H9 (cell line): Measurements from ENCODE around the gene NTMT1. TPM values are rescaled to one million over a fixed set of nuclear protein-coding genes. Genes with fewer than 3 reads are reported as not detected.

ENCODE experiments used
- DNase-seq: peaks from one replicate; pipeline ENCODE4 v3.0.0-alpha.2; 2017
- H2AFZ ChIP-seq: one replicate; pipeline ENCODE4 v1.6.1; 2013; ENCODE audit warnings: mild to moderate bottlenecking, low read length, control low read depth, moderate library complexity
- H2AK5ac ChIP-seq: 2 replicates; pipeline ENCODE4 v1.6.1; 2013; ENCODE audit warnings: low read length, control low read depth, mixed read lengths; ENCODE audit not compliant: insufficient read length
- H2BK120ac ChIP-seq: one replicate; pipeline ENCODE4 v1.6.1; 2013; ENCODE audit warnings: low read depth, mild to moderate bottlenecking, low read length, control low read depth, inconsistent platforms; ENCODE audit not compliant: poor library complexity, severe bottlenecking
- H2BK12ac ChIP-seq: 2 replicates; pipeline ENCODE4 v1.6.1; 2013; ENCODE audit warnings: low read length, control low read depth, mixed read lengths, low read depth; ENCODE audit not compliant: insufficient read length
- H2BK15ac ChIP-seq: 2 replicates; pipeline ENCODE4 v1.6.1; 2013; ENCODE audit warnings: low read depth, low read length, control low read depth
- H2BK20ac ChIP-seq: one replicate; pipeline ENCODE4 v1.6.1; 2013; ENCODE audit warnings: low read depth, mild to moderate bottlenecking, low read length, control low read depth, inconsistent platforms; ENCODE audit not compliant: poor library complexity, severe bottlenecking
- H2BK5ac ChIP-seq: 2 replicates; pipeline ENCODE4 v1.6.1; 2013; ENCODE audit warnings: low read length, control low read depth, mixed read lengths; ENCODE audit not compliant: insufficient read length
- H3K14ac ChIP-seq: 2 replicates; pipeline ENCODE4 v1.6.1; 2013; ENCODE audit warnings: low read length, control low read depth; ENCODE audit not compliant: insufficient read depth
- H3K18ac ChIP-seq: 2 replicates; pipeline ENCODE4 v1.6.1; 2013; ENCODE audit warnings: low read depth, mild to moderate bottlenecking, mixed read lengths, low read length, control low read depth; ENCODE audit not compliant: insufficient read length
- H3K23ac ChIP-seq: 2 replicates; pipeline ENCODE4 v1.6.1; 2013; ENCODE audit warnings: low read length, control low read depth, mixed read lengths, low read depth; ENCODE audit not compliant: insufficient read length
- H3K23me2 ChIP-seq: 2 replicates; pipeline ENCODE4 v1.6.1; 2013; ENCODE audit warnings: low read depth, mild to moderate bottlenecking, mixed read lengths, low read length, control low read depth; ENCODE audit not compliant: insufficient read length, poor library complexity, severe bottlenecking
- H3K27ac ChIP-seq: 2 replicates; pipeline ENCODE4 v1.5.1; 2013; ENCODE audit warnings: low read length, control low read depth, mixed read lengths, low read depth; ENCODE audit not compliant: insufficient read length
- H3K27me3 ChIP-seq: 2 replicates; pipeline ENCODE4 v1.6.1; 2013; ENCODE audit warnings: low read length, control low read depth, inconsistent platforms; ENCODE audit not compliant: insufficient read depth
- H3K4ac ChIP-seq: 2 replicates; pipeline ENCODE4 v1.6.1; 2013; ENCODE audit warnings: low read depth, mild to moderate bottlenecking, control low read depth, inconsistent platforms, low read length, moderate library complexity
- H3K4me1 ChIP-seq: 2 replicates; pipeline ENCODE4 v1.6.1; 2013; ENCODE audit warnings: low read length, control low read depth, inconsistent platforms; ENCODE audit not compliant: insufficient read depth
- H3K4me2 ChIP-seq: 2 replicates; pipeline ENCODE4 v1.6.1; 2013; ENCODE audit warnings: low read length, control low read depth, mixed read lengths; ENCODE audit not compliant: insufficient read length, insufficient read depth
- H3K56ac ChIP-seq: 2 replicates; pipeline ENCODE4 v1.6.1; 2013; ENCODE audit warnings: low read depth, mild to moderate bottlenecking, mixed read lengths, low read length, control low read depth; ENCODE audit not compliant: insufficient read length
- H3K79me1 ChIP-seq: 2 replicates; pipeline ENCODE4 v1.6.1; 2013; ENCODE audit warnings: low read depth, mild to moderate bottlenecking, moderate library complexity, low read length, control low read depth, inconsistent platforms; ENCODE audit not compliant: insufficient read depth, poor library complexity, severe bottlenecking
- H3K79me2 ChIP-seq: 2 replicates; pipeline ENCODE4 v1.6.1; 2013; ENCODE audit warnings: low read length, control low read depth, inconsistent platforms; ENCODE audit not compliant: insufficient read depth
- H3K9ac ChIP-seq: 2 replicates; pipeline ENCODE4 v1.6.1; 2013; ENCODE audit warnings: low read length, control low read depth, mixed read lengths; ENCODE audit not compliant: insufficient read length; ENCODE audit errors: extremely low read depth
- H3K9me3 ChIP-seq: one replicate; pipeline ENCODE4 v1.6.1; 2013; ENCODE audit warnings: low read depth, low read length, inconsistent platforms; ENCODE audit not compliant: control insufficient read depth
- H3T11ph ChIP-seq: one replicate; pipeline ENCODE4 v1.6.1; 2013; ENCODE audit warnings: mild to moderate bottlenecking, low read length, control low read depth, inconsistent platforms
- H4K20me1 ChIP-seq: one replicate; pipeline ENCODE4 v1.6.1; 2013; ENCODE audit not compliant: control insufficient read depth, insufficient read length, insufficient read depth
- H4K5ac ChIP-seq: 2 replicates; pipeline ENCODE4 v1.6.1; 2013; ENCODE audit warnings: low read depth, mild to moderate bottlenecking, mixed read lengths, low read length, control low read depth; ENCODE audit not compliant: insufficient read length
- H4K8ac ChIP-seq: replicated peaks from 2 replicates; pipeline ENCODE4 v1.6.1; 2013; ENCODE audit warnings: low read length, control low read depth, mixed read lengths, low read depth; ENCODE audit not compliant: insufficient read length
- H4K91ac ChIP-seq: 2 replicates; pipeline ENCODE4 v1.6.1; 2013; ENCODE audit warnings: low read depth, mild to moderate bottlenecking, moderate library complexity, mixed read lengths, low read length, control low read depth; ENCODE audit not compliant: insufficient read length
- H3K27ac Mint-ChIP-seq, 3 experiments: 2 replicates in 2 of 3; 3 replicates in 1 of 3; pipeline ENCODE4 v1.8.0; 2020 to 2021; ENCODE audit warnings: mixed read lengths in 3 of 3, mild to moderate bottlenecking in 1 of 3, moderate library complexity in 1 of 3
- H3K27me3 Mint-ChIP-seq: 2 replicates; pipeline ENCODE4 v1.8.0; 2021; ENCODE audit warnings: low read depth, mild to moderate bottlenecking, moderate library complexity, mixed read lengths
- H3K36me3 Mint-ChIP-seq, 3 experiments: 2 replicates in 2 of 3; 3 replicates in 1 of 3; pipeline ENCODE4 v1.8.0; 2020 to 2021; ENCODE audit warnings: low read depth in 3 of 3, mixed read lengths in 3 of 3; ENCODE audit not compliant: insufficient read depth in 1 of 3
- H3K4me1 Mint-ChIP-seq, 2 experiments: 2 replicates each; pipeline ENCODE4 v1.8.0; 2020; ENCODE audit warnings: mixed read lengths in 2 of 2
- H3K4me3 Mint-ChIP-seq, 2 experiments: 2 replicates in 1 of 2; 3 replicates in 1 of 2; pipeline ENCODE4 v1.8.0; 2020 to 2021; ENCODE audit warnings: mild to moderate bottlenecking in 2 of 2, mixed read lengths in 2 of 2, moderate library complexity in 1 of 2
- H3K9me3 Mint-ChIP-seq, 2 experiments: 2 replicates in 1 of 2; 3 replicates in 1 of 2; pipeline ENCODE4 v1.8.0; 2020; ENCODE audit warnings: mild to moderate bottlenecking in 2 of 2, mixed read lengths in 2 of 2, moderate library complexity in 1 of 2
- CTCF ChIP-seq: fragments of 200-600 bp; sonication (generic); conservative IDR thresholded peaks from 3 replicates; pipeline ENCODE4 v1.8.0; 2021; ENCODE audit warnings: antibody characterized with exemption, mild to moderate bottlenecking
- WGBS: extraction: QIAGEN DNeasy Blood & Tissue Kit; methylation state at CpG from one replicate; pipeline ENCODE4 v1.1.7; 2013; ENCODE audit warnings: missing lambda C conversion rate, low lambda C conversion rate, mixed read lengths; ENCODE audit not compliant: insufficient read length; ENCODE audit errors: extremely low coverage; 5-methylcytosine and 5-hydroxymethylcytosine counted together
- total RNA-seq: library from RNA; stranded (reverse); gene quantifications from 2 replicates; pipeline ENCODE4 v1.2.1, GENCODE V29; 2021

Gene NTMT1
- total RNA-seq, 1 experiment from 2014 or later, result 57.9 TPM

DNA sequence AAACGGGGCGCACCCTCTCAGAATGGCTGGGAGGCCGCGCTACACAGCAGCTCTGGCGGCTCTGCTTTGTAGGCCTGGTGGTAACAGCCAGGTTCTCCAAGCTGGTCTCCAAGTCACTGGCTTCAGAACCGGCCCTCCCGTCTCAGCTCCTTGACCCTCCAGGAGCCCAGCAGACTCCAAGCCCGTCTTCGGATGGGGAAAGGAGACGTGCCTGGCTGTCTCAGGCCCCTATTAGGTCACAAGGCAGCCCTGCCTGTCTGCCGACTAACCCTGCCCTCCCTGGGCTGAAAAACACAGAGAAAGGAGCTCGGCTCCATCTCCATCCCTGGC is 13.8 kb downstream of the NTMT1 start:
- Mint-ChIP-seq H3K9me3 (no peaks in the 10 kb centered on the region; a peak in 1 of 5 replicates), H3K4me3 (peak overlapping the region; percentile 80 to 85; a peak in 2 of 5 replicates), H3K36me3 (peaks cover 14 to 33% (median 30%) of the 10 kb centered on the region in 3 experiments), H3K4me1 (peaks cover 7 to 17% of the 10 kb centered on the region in 2 experiments), H3K27ac (no peak overlapping the region; a peak in 1 of 7 replicates), H3K27me3 (peaks cover 2% of the 10 kb centered on the region)
- Histone ChIP-seq H3K4me1 (no peaks in the 10 kb centered on the region), H3K18ac (no peak overlapping the region), H3K23me2 (peaks cover 12% of the 10 kb centered on the region), H3K27me3 (no peaks in the 10 kb centered on the region), H3K56ac (no peak overlapping the region), H4K8ac (no peak overlapping the region), H3K79me1 (peaks cover 11% of the 10 kb centered on the region), H3K14ac (no peak overlapping the region), H2BK12ac (no peak overlapping the region), H3K79me2 (peaks cover 3% of the 10 kb centered on the region; the same call in 1 of the 2 replicates), H3K4me2 (no peak overlapping the region), H2AK5ac (no peak overlapping the region), H3K4ac (no peak overlapping the region), H3K23ac (no peak overlapping the region), H2BK20ac (no peak overlapping the region), H3K27ac (no peak overlapping the region), H4K5ac (no peak overlapping the region), H2AFZ (no peak overlapping the region), H2BK120ac (no peak overlapping the region), H3T11ph (no peak overlapping the region), H3K9me3 (no peaks in the 10 kb centered on the region), H2BK15ac (no peak overlapping the region), H2BK5ac (no peak overlapping the region), H4K91ac (no peak overlapping the region), H3K9ac (no peak overlapping the region), H4K20me1 (no peaks in the 10 kb centered on the region)
- TF ChIP-seq CTCF, result no peak
- whole genome bisulfite sequencing, result no CpG with 5 or more reads among the region's 12 CpGs
- no peak for DNase-seq
